ENCODE data around the gene TEKT5. TPM values are rescaled to one million over a fixed set of nuclear protein-coding genes. Genes with fewer than 3 reads are reported as not detected.
A peak's percentile ranks its signal among the peaks of the same experiment; 100 is the strongest.

Gene TEKT5
- total RNA-seq, 1 experiment from 2014 or later = not detected

DNA sequence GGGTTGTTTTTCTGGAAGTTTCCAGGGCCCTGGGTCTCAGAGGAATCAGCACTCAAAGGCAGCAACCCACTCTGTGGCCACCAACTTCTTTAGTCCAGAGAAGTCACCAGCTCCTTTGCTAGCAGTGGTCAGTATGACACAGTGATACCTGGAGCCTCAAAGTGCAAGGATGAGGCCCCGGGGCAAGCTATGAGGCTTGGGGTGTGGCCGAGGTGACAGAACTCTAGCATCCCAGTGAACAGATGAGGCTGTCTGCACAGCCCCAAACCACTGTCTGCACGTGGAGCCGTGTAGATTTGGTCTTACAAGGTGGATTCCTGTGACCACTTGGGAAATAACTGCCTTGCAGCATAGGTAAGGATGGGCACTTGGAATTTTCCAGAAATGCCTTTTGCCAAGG lies 24.9 kb downstream of the TEKT5 start:
- no peaks in the 10 kb centered on the region for H3K4me1 Mint-ChIP-seq (ENCODE audit: insufficient read depth, unreplicated experiment)
- H3K9me3 Mint-ChIP-seq (ENCODE audit: unreplicated experiment) = no peaks in the 10 kb centered on the region
- TF ChIP-seq, protein P1, sequence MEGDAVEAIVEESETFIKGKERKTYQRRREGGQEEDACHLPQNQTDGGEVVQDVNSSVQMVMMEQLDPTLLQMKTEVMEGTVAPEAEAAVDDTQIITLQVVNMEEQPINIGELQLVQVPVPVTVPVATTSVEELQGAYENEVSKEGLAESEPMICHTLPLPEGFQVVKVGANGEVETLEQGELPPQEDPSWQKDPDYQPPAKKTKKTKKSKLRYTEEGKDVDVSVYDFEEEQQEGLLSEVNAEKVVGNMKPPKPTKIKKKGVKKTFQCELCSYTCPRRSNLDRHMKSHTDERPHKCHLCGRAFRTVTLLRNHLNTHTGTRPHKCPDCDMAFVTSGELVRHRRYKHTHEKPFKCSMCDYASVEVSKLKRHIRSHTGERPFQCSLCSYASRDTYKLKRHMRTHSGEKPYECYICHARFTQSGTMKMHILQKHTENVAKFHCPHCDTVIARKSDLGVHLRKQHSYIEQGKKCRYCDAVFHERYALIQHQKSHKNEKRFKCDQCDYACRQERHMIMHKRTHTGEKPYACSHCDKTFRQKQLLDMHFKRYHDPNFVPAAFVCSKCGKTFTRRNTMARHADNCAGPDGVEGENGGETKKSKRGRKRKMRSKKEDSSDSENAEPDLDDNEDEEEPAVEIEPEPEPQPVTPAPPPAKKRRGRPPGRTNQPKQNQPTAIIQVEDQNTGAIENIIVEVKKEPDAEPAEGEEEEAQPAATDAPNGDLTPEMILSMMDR (IDR thresholded peaks at IDR 0.05; ENCODE audit: unreplicated experiment) = no peak
- no peak for DNase-seq (ENCODE audit: unreplicated experiment)
- no peaks in the 10 kb centered on the region for H3K27me3 Mint-ChIP-seq (ENCODE audit: insufficient read depth, unreplicated experiment)
- H3K27ac Mint-ChIP-seq (ENCODE audit: low read depth, unreplicated experiment) = no peak overlapping the region
- ChIA-PET CTCF (interaction anchor here (0.5 to 1.1 kb wide), 4 partner anchors 17 to 1808 kb away, joined by 3 to 4 read pairs (median 3); no protein-coding TSS in a partner anchor), POLR2A (no interaction called here)
- no peak overlapping the region for H3K4me3 Mint-ChIP-seq (ENCODE audit: unreplicated experiment)
- intact Hi-C loops (cut with micrococcal nuclease) = no loop called here
- no TSS peak for BruUV-seq (replicated peaks)
- H3K36me3 Mint-ChIP-seq (ENCODE audit: insufficient read depth, unreplicated experiment) = no peaks in the 10 kb centered on the region

DNA sequence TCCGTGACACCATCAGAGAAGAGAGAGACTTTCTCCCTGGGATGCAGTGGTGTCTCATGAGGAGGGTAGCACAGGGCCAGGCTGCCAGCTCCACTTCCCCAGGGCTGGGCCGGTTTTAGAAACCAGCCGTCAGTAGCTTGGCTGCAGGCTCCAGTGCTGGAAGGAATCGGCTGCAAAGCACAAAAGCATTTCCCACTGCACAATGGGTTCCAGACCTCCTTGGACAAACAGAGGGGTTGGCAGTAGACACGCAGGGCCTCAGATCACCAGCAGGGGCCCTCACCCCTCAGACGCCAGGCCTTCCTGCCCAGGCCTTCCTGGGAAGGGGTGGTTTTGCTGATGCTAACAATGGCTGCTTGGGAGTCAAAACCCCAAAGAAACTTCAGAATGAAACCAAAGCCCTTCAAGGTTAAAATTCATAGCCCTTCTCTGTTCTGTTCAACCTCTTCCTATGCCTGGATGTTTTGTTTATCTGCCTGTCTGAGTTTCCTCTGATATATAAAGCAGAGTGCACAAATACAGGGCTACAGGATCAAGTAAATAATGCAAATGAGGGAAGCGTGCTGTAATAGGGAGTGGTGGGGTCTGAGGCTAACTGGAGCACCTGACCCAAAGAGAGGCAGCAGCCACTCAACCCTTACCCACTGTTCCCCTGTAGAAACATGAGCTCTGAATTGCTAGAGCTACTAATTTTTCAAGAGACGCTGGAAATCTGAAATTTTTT lies 26.2 kb downstream of the TEKT5 start:
- DNase-seq (ENCODE audit: unreplicated experiment) = peak; percentile 28
- no peak overlapping the region for H3K27ac Mint-ChIP-seq (ENCODE audit: low read depth, unreplicated experiment)
- ChIA-PET POLR2A (no interaction called here), CTCF (interaction anchor here (0.6 to 1.4 kb wide), 7 partner anchors 9 to 1605 kb away, joined by 3 to 7 read pairs (median 3); partner anchors contain the start of gene EMP2)
- no peak overlapping the region for H3K4me3 Mint-ChIP-seq (ENCODE audit: unreplicated experiment)
- no TSS peak for BruUV-seq (replicated peaks)
- H3K4me1 Mint-ChIP-seq (ENCODE audit: insufficient read depth, unreplicated experiment) = no peaks in the 10 kb centered on the region
- intact Hi-C loops (cut with micrococcal nuclease) = no loop called here
- TF ChIP-seq, protein P1 (IDR thresholded peaks at IDR 0.05; ENCODE audit: unreplicated experiment) = peak; percentile 35
- no peaks in the 10 kb centered on the region for H3K9me3 Mint-ChIP-seq (ENCODE audit: unreplicated experiment)
- no peaks in the 10 kb centered on the region for H3K27me3 Mint-ChIP-seq (ENCODE audit: insufficient read depth, unreplicated experiment)
- no peaks in the 10 kb centered on the region for H3K36me3 Mint-ChIP-seq (ENCODE audit: insufficient read depth, unreplicated experiment)

DNA sequence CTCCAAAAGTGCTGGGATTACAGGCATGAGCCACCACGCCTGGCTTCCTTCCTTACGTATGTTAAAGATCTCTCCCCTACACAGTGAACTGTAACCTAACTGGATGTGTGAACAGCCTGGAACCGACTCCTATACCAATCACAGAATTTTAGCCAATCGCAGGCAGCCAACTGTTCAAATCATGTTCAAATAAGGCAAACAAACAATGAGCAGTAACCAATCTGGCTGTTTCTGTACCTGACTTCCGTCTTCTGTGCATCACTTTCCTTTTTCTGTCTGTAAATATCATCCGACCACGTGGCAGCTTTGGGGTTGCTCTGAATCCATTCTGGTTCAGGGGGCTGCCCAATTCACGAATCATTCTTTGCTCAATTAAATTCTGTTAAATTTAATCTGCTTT lies 27.5 kb downstream of the TEKT5 start:
- intact Hi-C loops (cut with micrococcal nuclease) = no loop called here
- no peak overlapping the region for H3K4me3 Mint-ChIP-seq (ENCODE audit: unreplicated experiment)
- TF ChIP-seq, protein P1 (IDR thresholded peaks at IDR 0.05; ENCODE audit: unreplicated experiment) = no peak
- ChIA-PET CTCF (interaction anchor here (1.4 kb wide), 1 partner anchor 146 kb away, joined by 3 read pairs; no protein-coding TSS in a partner anchor), POLR2A (no interaction called here)
- H3K36me3 Mint-ChIP-seq (ENCODE audit: insufficient read depth, unreplicated experiment) = no peaks in the 10 kb centered on the region
- H3K27ac Mint-ChIP-seq (ENCODE audit: low read depth, unreplicated experiment) = no peak overlapping the region
- H3K9me3 Mint-ChIP-seq (ENCODE audit: unreplicated experiment) = no peaks in the 10 kb centered on the region
- H3K4me1 Mint-ChIP-seq (ENCODE audit: insufficient read depth, unreplicated experiment) = no peaks in the 10 kb centered on the region
- peaks cover 11% of the 10 kb centered on the region for H3K27me3 Mint-ChIP-seq (ENCODE audit: insufficient read depth, unreplicated experiment)
- BruUV-seq (replicated peaks) = no TSS peak
- DNase-seq (ENCODE audit: unreplicated experiment) = no peak

DNA sequence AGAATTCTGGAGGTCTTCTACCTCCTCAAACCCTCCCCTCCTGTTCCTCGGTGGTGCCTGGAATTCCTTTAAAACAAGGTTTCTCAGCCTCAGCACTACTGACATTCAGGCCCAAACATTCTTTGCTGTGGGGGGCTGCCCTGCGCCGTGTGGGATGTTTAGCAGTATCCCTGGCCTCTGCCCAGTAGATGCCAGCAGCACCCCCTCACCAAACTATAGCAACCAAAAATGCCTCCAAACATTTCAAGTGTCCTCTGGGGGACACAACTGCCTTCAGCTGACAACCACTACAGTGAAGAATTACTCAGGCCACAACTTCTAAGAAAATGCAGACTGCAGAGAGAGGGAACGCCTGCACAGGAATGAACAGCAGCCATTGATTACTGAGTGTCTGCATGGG lies 28.4 kb downstream of the TEKT5 start:
- CTCF ChIA-PET = interaction anchor here (1.2 kb wide), 1 partner anchor 49 kb away, joined by 3 read pairs; no protein-coding TSS in a partner anchor

More for the DNA sequence above, 28.4 kb downstream of the TEKT5 start:
- H3K4me3 Mint-ChIP-seq (ENCODE audit: unreplicated experiment) = no peak overlapping the region
- H3K27me3 Mint-ChIP-seq (ENCODE audit: insufficient read depth, unreplicated experiment) = peaks cover 21% of the 10 kb centered on the region
- no peak for DNase-seq (ENCODE audit: unreplicated experiment)
- no peaks in the 10 kb centered on the region for H3K4me1 Mint-ChIP-seq (ENCODE audit: insufficient read depth, unreplicated experiment)
- H3K27ac Mint-ChIP-seq (ENCODE audit: low read depth, unreplicated experiment) = no peak overlapping the region
- H3K36me3 Mint-ChIP-seq (ENCODE audit: insufficient read depth, unreplicated experiment) = no peaks in the 10 kb centered on the region
- TF ChIP-seq, protein P1 (IDR thresholded peaks at IDR 0.05; ENCODE audit: unreplicated experiment) = no peak
- no peaks in the 10 kb centered on the region for H3K9me3 Mint-ChIP-seq (ENCODE audit: unreplicated experiment)
- intact Hi-C loops (cut with micrococcal nuclease) = no loop called here
- BruUV-seq (replicated peaks) = no TSS peak
- POLR2A ChIA-PET = no interaction called here
